Liver (tissue), 3 donors: Measurements from ENCODE around the gene ITGB7.

Experiments
- GABPA ChIP-seq, 2 donors: IDR thresholded peaks in 1 of 2; conservative IDR thresholded peaks in 1 of 2; 2 replicates each; pipeline ENCODE4 v1.6.1; 2016; ENCODE audit warnings: antibody characterized with exemption in 2 of 2, mild to moderate bottlenecking in 1 of 2, moderate library complexity in 1 of 2
- RAD21 ChIP-seq, 2 donors: IDR thresholded peaks; 2 replicates each; pipeline ENCODE4 v1.6.1; 2016; ENCODE audit warnings: antibody characterized with exemption in 2 of 2, mild to moderate bottlenecking in 2 of 2
- TF ChIP-seq, protein P1 (sequence below): fragments of 150-350 bp; IDR thresholded peaks from 2 replicates; pipeline ENCODE4 v1.5.1; 2017; ENCODE audit warnings: improper control_type of control experiment, low read depth, low read length; ENCODE audit not compliant: missing input control
- donor health status: healthy.
- donor health status: healthy.

GRCh38 chr12:53224897-53225634, 18.0 kb upstream of the ITGB7 start:
- TF ChIP-seq, protein P1, sequence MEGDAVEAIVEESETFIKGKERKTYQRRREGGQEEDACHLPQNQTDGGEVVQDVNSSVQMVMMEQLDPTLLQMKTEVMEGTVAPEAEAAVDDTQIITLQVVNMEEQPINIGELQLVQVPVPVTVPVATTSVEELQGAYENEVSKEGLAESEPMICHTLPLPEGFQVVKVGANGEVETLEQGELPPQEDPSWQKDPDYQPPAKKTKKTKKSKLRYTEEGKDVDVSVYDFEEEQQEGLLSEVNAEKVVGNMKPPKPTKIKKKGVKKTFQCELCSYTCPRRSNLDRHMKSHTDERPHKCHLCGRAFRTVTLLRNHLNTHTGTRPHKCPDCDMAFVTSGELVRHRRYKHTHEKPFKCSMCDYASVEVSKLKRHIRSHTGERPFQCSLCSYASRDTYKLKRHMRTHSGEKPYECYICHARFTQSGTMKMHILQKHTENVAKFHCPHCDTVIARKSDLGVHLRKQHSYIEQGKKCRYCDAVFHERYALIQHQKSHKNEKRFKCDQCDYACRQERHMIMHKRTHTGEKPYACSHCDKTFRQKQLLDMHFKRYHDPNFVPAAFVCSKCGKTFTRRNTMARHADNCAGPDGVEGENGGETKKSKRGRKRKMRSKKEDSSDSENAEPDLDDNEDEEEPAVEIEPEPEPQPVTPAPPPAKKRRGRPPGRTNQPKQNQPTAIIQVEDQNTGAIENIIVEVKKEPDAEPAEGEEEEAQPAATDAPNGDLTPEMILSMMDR, result no peak
- TF ChIP-seq RAD21 (IDR thresholded peaks at IDR 0.05), result no peak
- no peak for TF ChIP-seq GABPA (IDR thresholded peaks at IDR 0.05 in 1 of 2, conservative IDR thresholded peaks at IDR 0.05 in 1 of 2)
